Spleen (tissue), 11 donors: Measurements from ENCODE around the gene SHOC2. TPM values are rescaled to one million over a fixed set of nuclear protein-coding genes. Genes with fewer than 3 reads are reported as not detected.

Experiments
- DNase-seq: peaks from one replicate; pipeline ENCODE4 v3.0.0-alpha.2; 2020
- H3K27ac ChIP-seq, 8 donors: fragments of 200-600 bp; sonication (generic) in 7 of 8; 1 replicate in 4 of 8; 2 replicates in 4 of 8; pipeline versions ENCODE4 v1.5.0 to v1.8.0; 2016 to 2021; ENCODE audit warnings: inconsistent platforms in 4 of 8, mild to moderate bottlenecking in 4 of 8, moderate library complexity in 1 of 8
- H3K27me3 ChIP-seq, 7 donors: fragments of 200-600 bp; sonication (generic) in 6 of 7; replicated peaks in 1 of 7; 1 replicate in 4 of 7; 2 replicates in 3 of 7; pipeline versions ENCODE4 v1.5.0 to v1.8.0; 2016 to 2021; ENCODE audit warnings: inconsistent platforms in 3 of 7, mild to moderate bottlenecking in 1 of 7
- H3K36me3 ChIP-seq, 6 donors: fragments of 200-600 bp; sonication (generic) in 5 of 6; 1 replicate in 4 of 6; 2 replicates in 2 of 6; pipeline versions ENCODE4 v1.5.0 to v1.8.0; 2016 to 2021; ENCODE audit warnings: inconsistent platforms in 2 of 6
- H3K4me1 ChIP-seq, 6 donors: fragments of 200-600 bp; sonication (generic) in 5 of 6; 1 replicate in 3 of 6; 2 replicates in 3 of 6; pipeline versions ENCODE4 v1.5.0 to v1.8.0; 2016 to 2021; ENCODE audit warnings: inconsistent platforms in 3 of 6
- H3K4me3 ChIP-seq, 8 donors: fragments of 200-600 bp; sonication (generic) in 7 of 8; 1 replicate in 4 of 8; 2 replicates in 4 of 8; pipeline versions ENCODE4 v1.5.0 to v1.8.0; 2016 to 2021; ENCODE audit warnings: inconsistent platforms in 4 of 8, mild to moderate bottlenecking in 4 of 8, moderate library complexity in 2 of 8
- H3K9me3 ChIP-seq, 8 donors: fragments of 200-600 bp; sonication (generic) in 7 of 8; 1 replicate in 4 of 8; 2 replicates in 4 of 8; pipeline versions ENCODE4 v1.5.0 to v1.8.0; 2016 to 2021; ENCODE audit warnings: inconsistent platforms in 4 of 8
- POLR2A ChIP-seq, 3 donors: fragments of 450-650 bp; IDR thresholded peaks; one replicate each; pipeline ENCODE4 v1.5.1; 2017; ENCODE audit warnings: antibody characterized with exemption in 3 of 3, mild to moderate bottlenecking in 1 of 3
- POLR2AphosphoS5 ChIP-seq, 3 donors: sonication (generic); formaldehyde crosslinking; IDR thresholded peaks; one replicate each; pipeline ENCODE4 v1.5.1; 2017; ENCODE audit warnings: antibody characterized with exemption in 3 of 3
- WGBS, 5 donors: extraction: QIAGEN DNeasy Blood & Tissue Kit in 3 of 5; methylation state at CpG; one replicate each; pipeline versions ENCODE4 v1.1.5 to v1.1.7; 2013 to 2018; 5-methylcytosine and 5-hydroxymethylcytosine counted together
- intact Hi-C: fragments of 100-400 bp; cut with DNase I; formaldehyde crosslinking; loops from one replicate; pipeline ENCODE4 v1.15.0; 2023; ENCODE audit warnings: low total_unique reads
- polyA plus RNA-seq, 3 donors: library from polyadenylated mRNA; stranded (reverse); fragments of 200-250 nt; gene quantifications; one replicate each; pipeline ENCODE4 v1.2.1, GENCODE V29; 2013
- total RNA-seq, 7 donors: library from RNA; depleted of rRNA in 3 of 7; stranded (reverse); fragments of >200 nt in 3 of 7; fragmentation: NEBNext Ultra II Directional in 4 of 7; extraction: Animal tissue kit (Norgen Biotek cat#: 25700) in 4 of 7; gene quantifications; one replicate each; pipeline versions ENCODE4 v1.1.0 to v1.2.1, GENCODE V29; 2016 to 2021
- TF ChIP-seq, protein P1 (sequence below), 11 experiments: fragments of 200-600 bp in 7 of 11; fragments of 450-650 bp in 4 of 11; sonication (generic) in 4 of 11; IDR thresholded peaks in 8 of 11; conservative IDR thresholded peaks in 3 of 11; 1 replicate in 7 of 11; 2 replicates in 4 of 11; pipeline versions ENCODE4 v1.4.0 to v1.8.0; 2016 to 2021; ENCODE audit warnings: antibody characterized with exemption in 11 of 11, inconsistent platforms in 4 of 11, mild to moderate bottlenecking in 1 of 11
- donor health status: healthy with polysubstance abuse.
- donor health status: DM: no; HTN: no; CAD: no; lungs with moderate emphysema.
- donor health status: DM: no; HTN: no; CAD: no.
- donor health status: Bipolar disorder and iron deficiency.
- donor health status: healthy.
- donor health status: DM: no; HTN: no; CAD: no.
- donor health status: DM: yes; HTN: yes; CAD: no.

SHOC2 gene
- total and polyA plus RNA-seq, 10 donors, result 17.6 to 80.4 (median 64.6) TPM

DNA sequence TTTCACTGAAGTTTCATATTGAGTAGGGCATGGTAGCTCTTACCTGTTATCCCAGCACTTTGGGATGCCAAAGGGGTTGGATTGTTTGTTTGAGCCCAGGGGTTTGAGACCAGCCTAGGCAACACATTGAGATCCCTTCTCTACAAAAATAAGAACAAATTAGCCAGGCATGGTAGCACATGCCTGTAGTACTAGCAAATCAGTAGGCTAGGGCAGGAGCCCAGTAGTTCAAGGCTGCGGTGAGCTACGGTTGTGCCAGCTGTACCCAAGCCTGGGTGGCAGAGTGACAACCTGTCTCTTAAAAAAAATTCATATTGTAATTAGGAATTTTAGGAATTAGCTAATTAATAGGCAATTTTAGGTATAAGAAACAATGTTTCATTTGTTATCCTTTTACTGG is 18.4 kb upstream of the SHOC2 start:
- intact Hi-C loops, result loop anchor here (5.0 kb wide), 1 partner anchor 149 kb away; no protein-coding TSS in a partner anchor
- TF ChIP-seq POLR2A (IDR thresholded peaks at IDR 0.05) (no peak), POLR2AphosphoS5 (IDR thresholded peaks at IDR 0.05) (peak in 1 of 3 donors; percentile 60)
- Histone ChIP-seq H3K36me3 (peaks cover 0 to 87% (median 48%) of the 10 kb centered on the region in 6 donors), H3K9me3 (no peaks in the 10 kb centered on the region), H3K27me3 (no peaks in the 10 kb centered on the region), H3K4me1 (peaks cover 0 to 30% (median 6%) of the 10 kb centered on the region in 6 donors), H3K27ac (no peak overlapping the region), H3K4me3 (no peak overlapping the region)
- 95 to 98% (median 96%) methylated on average over 2 of the region's 2 CpGs for WGBS, 5 donors
- no peak for DNase-seq

- Histone ChIP-seq H3K27ac (no peak overlapping the region), H3K27me3 (no peaks in the 10 kb centered on the region), H3K4me1 (peaks cover 0 to 18% (median under 1%) of the 10 kb centered on the region in 6 donors), H3K9me3 (no peaks in the 10 kb centered on the region), H3K36me3 (peaks cover 0 to 86% (median 39%) of the 10 kb centered on the region in 6 donors), H3K4me3 (no peak overlapping the region)
- TF ChIP-seq POLR2AphosphoS5 (IDR thresholded peaks at IDR 0.05), result peak in 1 of 3 donors; percentile 6
- TF ChIP-seq, protein P1, sequence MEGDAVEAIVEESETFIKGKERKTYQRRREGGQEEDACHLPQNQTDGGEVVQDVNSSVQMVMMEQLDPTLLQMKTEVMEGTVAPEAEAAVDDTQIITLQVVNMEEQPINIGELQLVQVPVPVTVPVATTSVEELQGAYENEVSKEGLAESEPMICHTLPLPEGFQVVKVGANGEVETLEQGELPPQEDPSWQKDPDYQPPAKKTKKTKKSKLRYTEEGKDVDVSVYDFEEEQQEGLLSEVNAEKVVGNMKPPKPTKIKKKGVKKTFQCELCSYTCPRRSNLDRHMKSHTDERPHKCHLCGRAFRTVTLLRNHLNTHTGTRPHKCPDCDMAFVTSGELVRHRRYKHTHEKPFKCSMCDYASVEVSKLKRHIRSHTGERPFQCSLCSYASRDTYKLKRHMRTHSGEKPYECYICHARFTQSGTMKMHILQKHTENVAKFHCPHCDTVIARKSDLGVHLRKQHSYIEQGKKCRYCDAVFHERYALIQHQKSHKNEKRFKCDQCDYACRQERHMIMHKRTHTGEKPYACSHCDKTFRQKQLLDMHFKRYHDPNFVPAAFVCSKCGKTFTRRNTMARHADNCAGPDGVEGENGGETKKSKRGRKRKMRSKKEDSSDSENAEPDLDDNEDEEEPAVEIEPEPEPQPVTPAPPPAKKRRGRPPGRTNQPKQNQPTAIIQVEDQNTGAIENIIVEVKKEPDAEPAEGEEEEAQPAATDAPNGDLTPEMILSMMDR (IDR thresholded peaks at IDR 0.05 in 8 of 11, conservative IDR thresholded peaks at IDR 0.05 in 3 of 11), result no peak
- no peak for DNase-seq
- WGBS, 5 donors, result 78 to 88% (median 81%) methylated on average over 7 of the region's 7 CpGs
- intact Hi-C loops, result loop anchor here (5.0 kb wide), 1 partner anchor 150 kb away; no protein-coding TSS in a partner anchor
Measured at GRCh38 chr10:110901954-110902819, 17.2 kb upstream of the SHOC2 start.

DNA sequence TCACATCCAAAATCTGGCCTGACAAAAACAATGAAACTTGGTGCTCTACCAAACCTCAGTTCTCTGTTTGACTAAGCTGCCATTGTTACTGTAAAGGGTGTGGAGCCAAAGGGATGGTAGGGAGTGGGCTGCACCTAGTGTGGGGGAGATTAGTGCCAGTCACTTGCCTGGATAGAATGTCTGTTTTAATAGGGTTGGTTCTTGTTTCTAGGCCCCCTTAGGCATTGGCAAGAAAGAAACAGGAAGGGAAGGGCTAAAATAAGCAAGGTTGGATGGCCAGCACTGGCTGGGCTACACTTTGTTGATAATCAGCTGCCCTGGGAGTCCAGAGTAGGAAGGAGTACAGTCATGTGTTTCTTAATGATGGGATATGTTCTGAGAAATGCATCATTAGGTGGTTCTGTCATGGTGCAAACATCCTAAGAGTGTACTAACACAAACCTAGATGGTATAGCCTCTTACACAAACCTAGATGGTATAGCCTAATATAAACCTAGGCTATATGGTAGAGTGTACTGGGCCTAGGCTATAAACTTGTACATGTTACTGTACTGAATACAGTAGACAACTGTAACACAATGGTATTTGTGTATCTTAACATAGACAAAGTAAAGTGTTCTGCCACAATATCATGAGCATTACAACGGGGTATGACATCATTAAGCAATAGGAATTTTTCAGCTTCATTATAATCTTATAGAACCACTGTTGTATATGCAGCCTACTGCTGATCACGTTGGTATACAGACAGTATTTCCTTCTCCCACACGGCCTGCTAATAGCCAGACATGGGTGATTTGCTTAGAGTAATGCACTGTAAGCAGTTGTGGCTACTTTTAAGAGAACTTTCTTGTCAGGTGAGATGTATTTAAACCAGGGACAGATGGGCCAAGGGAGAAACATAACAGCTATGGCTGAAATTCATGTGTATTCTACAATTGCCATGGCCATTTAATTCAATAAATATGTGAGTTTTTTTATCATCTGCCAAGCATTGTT is 15.8 kb upstream of the SHOC2 start:
- intact Hi-C loops, result loop anchor here (5.0 kb wide), 1 partner anchor 151 kb away; no protein-coding TSS in a partner anchor
- Histone ChIP-seq H3K36me3 (peaks cover 0 to 72% (median 26%) of the 10 kb centered on the region in 6 donors), H3K9me3 (no peaks in the 10 kb centered on the region), H3K4me1 (peaks cover 0 to 13% (median 0%) of the 10 kb centered on the region in 6 donors), H3K4me3 (no peak overlapping the region), H3K27me3 (no peaks in the 10 kb centered on the region), H3K27ac (peak overlapping the region in 1 of 8 donors; percentile 37)
- peak in 1 of 3 donors; percentile 61 for TF ChIP-seq POLR2AphosphoS5 (IDR thresholded peaks at IDR 0.05)
- TF ChIP-seq, protein P1 (IDR thresholded peaks at IDR 0.05 in 8 of 11, conservative IDR thresholded peaks at IDR 0.05 in 3 of 11), result no peak
- DNase-seq, result no peak
- 80 to 88% (median 83%) methylated on average over 3 of the region's 3 CpGs for WGBS, 5 donors

DNA sequence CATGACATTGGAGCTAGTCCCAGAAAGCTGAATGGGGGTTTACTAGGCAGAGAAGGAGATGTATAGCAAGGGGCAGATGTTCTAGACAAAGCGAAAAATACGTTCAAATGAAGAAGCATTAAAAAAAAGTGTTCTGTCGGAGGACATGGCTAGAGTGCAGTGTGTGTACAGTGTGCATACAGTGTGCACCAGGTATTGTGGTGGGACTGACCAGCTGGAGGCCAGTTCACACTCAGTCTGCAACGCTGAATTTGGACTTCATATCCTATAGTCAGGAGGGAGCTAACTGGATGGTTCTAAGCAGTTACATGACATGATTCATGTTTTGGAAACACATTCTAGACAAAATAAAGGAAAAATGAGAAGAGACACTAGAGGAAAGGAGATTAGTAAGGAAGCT is 9.3 kb upstream of the SHOC2 start:
- Histone ChIP-seq H3K36me3 (peaks cover 0 to 30% (median 0%) of the 10 kb centered on the region in 6 donors), H3K27me3 (no peaks in the 10 kb centered on the region), H3K9me3 (no peaks in the 10 kb centered on the region), H3K4me1 (peaks cover 0 to 6% (median 0%) of the 10 kb centered on the region in 6 donors), H3K4me3 (no peak overlapping the region), H3K27ac (no peak overlapping the region)
- TF ChIP-seq POLR2AphosphoS5 (IDR thresholded peaks at IDR 0.05), result peak in 1 of 3 donors; percentile 59
- no peak for TF ChIP-seq POLR2A (IDR thresholded peaks at IDR 0.05)
- intact Hi-C loops, result no loop called here
- DNase-seq, result no peak
- WGBS, 5 donors, result 89 to 96% (median 90%) methylated on average over 4 of the region's 4 CpGs
